ENCODE results near the gene RFX2.
A peak's percentile ranks its signal among the peaks of the same experiment; 100 is the strongest.
"Not testable (repeated sequence)": the region's sequence is repeated elsewhere in the genome, so short reads cannot be mapped to it uniquely, and the experiment has no call there.

Gene RFX2

GRCh38 chr19:5987077-5987818, 123.1 kb downstream of the RFX2 start:
- DNase-seq: peak; percentile 70

- not testable (repeated sequence) for DNase-seq
These were observed 124.5 kb downstream of the RFX2 start for GRCh38 chr19:5985837-5986236.

GRCh38 chr19:5985098-5985783, 125.1 kb downstream of the RFX2 start:
- no peak for DNase-seq

GRCh38 chr19:5984600-5984999, 125.7 kb downstream of the RFX2 start:
- DNase-seq: no peak

- DNase-seq: no peak
These were observed 126.8 kb downstream of the RFX2 start for GRCh38 chr19:5983367-5983955.

- DNase-seq: no peak
These were observed 131.4 kb downstream of the RFX2 start for GRCh38 chr19:5978606-5979552.

GRCh38 chr19:5977785-5978605, 132.3 kb downstream of the RFX2 start, which contains the start of gene RANBP3:
Gene RANBP3, minus strand, starts transcription at chr19:5978140. Its CDS starts 58 bp downstream, at chr19:5978082.
- DNase-seq: peak; percentile 99

- DNase-seq: no peak
These were observed 133.0 kb downstream of the RFX2 start for GRCh38 chr19:5977222-5977784.

- no peak for DNase-seq
These were observed 133.5 kb downstream of the RFX2 start for GRCh38 chr19:5976768-5977167.

GRCh38 chr19:5975388-5975728, 134.9 kb downstream of the RFX2 start:
- DNase-seq: no peak

GRCh38 chr19:5974721-5975387, 135.4 kb downstream of the RFX2 start:
- DNase-seq: no peak

- DNase-seq: no peak
These were observed 136.2 kb downstream of the RFX2 start for GRCh38 chr19:5973867-5974635.

GRCh38 chr19:5973376-5973775, 136.9 kb downstream of the RFX2 start:
- DNase-seq: no peak

- no peak for DNase-seq
These were observed 138.0 kb downstream of the RFX2 start for GRCh38 chr19:5972355-5972731.

- DNase-seq: no peak
These were observed 138.5 kb downstream of the RFX2 start for GRCh38 chr19:5971714-5972354.

GRCh38 chr19:5969476-5969875, 140.8 kb downstream of the RFX2 start:
- DNase-seq: no peak

- DNase-seq: no peak
These were observed 141.6 kb downstream of the RFX2 start for GRCh38 chr19:5968431-5969373.

GRCh38 chr19:5967994-5968430, 142.3 kb downstream of the RFX2 start:
- DNase-seq: peak; percentile 32

- no peak for DNase-seq
These were observed 142.7 kb downstream of the RFX2 start for GRCh38 chr19:5967571-5967970.

All from NCI-H1105 (cell line).